A549 treated with RU486 at 1 μM for 4 hours (cell line): ENCODE data around the gene EHBP1L1. TPM values are rescaled to one million over a fixed set of nuclear protein-coding genes. Genes with fewer than 3 reads are reported as not detected.

Experiments used
- total RNA-seq: library from RNA; stranded (reverse); fragments of 200-300 nt; extraction: Qiagen RNA extraction; gene quantifications from 5 replicates; pipeline ENCODE4 v1.2.3, GENCODE V29; 2022; ENCODE audit warnings: low read depth

The EHBP1L1 gene
- total RNA-seq = 26.8 to 46.1 TPM (median 41.0 TPM) in 5 replicates

GRCh38 chr11:65575568-65576231 lies at the start of gene EHBP1L1:
Gene EHBP1L1 (plus strand): TSS chr11:65576053. CDS start chr11:65576303, 250 bp downstream.

DNA sequence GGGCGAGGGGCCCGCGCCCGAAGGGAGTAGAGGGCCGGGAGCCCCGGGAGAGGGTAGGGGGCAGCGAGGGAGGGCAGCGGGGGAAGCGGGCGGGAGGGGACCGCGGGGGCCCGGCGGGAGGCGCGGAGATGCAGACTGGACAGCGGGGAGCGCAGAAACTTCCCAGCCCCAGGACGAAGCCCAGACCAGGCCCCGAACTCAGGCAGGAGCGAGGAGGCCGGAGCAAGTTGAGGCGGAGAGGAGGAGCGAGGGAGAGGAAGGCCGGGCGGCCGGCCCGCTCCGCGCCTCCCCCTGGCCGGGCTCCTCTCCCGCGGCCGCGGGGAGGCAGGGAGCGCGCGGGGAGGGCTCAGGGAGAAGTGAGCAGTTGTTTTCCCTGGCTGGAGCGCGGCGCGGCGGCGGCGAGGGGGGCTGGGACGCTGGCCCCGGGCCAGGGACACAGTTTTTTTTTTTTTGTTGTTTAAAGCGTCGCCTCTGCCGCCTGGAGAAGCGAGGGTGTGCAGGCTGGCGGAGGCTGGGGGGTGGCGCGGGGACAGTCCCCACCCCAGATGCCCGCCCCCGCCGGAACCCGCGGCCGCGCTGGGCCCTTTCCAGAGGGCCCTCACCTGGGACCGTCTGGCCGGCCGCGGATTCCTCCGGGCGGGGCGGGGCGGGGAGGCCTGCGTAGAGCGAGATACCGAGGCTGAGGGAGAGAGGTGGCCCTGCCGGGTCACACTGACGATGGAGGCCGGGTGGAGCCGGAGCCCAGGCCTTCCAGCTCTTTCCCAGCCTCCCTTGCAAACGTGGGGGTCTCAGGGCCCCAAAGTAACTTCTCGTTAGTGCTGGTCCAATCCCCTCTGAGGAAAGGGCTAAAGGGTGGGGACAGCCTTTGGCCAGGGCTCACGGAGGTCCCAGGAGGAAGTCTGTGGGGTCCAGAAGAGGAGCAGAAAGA lies 17.6 kb upstream of the EHBP1L1 start, which contains the start of gene LTBP3:
Gene LTBP3, minus strand, starts transcription at position 358 of the 928 bp plus-strand sequence. CDS start 400 bp downstream, outside the sequence.

GRCh38 chr11:65569973-65570918 lies 5.6 kb upstream of the EHBP1L1 start, which contains the start of gene ZNRD2:
Gene ZNRD2 (plus strand): TSS chr11:65570477. CDS start chr11:65570492, 15 bp downstream.

DNA sequence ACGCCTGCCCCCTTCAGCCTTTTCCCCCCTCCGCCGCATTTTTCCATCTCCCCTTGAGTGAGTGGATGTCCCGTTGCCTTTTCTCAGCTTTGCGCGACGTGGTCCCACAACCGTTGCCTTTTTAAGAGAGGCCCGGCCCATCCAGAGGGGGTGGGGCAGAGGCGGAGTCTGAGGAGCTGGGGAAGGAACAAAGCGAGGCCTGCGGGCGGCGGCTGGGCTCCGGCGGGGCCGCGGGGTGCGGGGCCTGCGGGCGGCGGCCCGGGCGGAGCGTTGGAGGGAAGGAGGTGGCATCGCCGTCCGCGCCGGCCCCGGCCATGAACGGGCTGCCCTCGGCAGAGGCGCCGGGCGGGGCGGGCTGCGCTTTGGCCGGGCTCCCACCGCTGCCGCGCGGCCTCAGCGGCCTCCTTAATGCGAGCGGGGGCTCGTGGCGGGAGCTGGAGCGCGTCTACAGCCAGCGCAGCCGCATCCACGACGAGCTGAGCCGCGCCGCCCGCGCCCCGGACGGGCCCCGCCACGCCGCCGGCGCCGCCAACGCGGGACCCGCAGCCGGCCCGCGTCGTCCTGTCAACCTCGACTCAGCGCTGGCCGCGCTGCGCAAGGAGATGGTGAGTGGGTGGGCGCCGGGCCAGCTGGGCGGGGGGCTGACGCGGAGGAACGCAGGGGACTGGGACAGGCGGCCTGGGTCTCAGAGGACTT lies 3.3 kb upstream of the EHBP1L1 start, which contains the start of gene FAM89B:
Gene FAM89B, plus strand, starts transcription at position 183 of the 696 bp plus-strand sequence. Its CDS starts 132 bp downstream, at position 315.

GRCh38 chr11:65595543-65596281 lies 19.9 kb downstream of the EHBP1L1 start, which contains the start of gene KCNK7:
Gene KCNK7 (minus strand): TSS chr11:65595800. CDS start chr11:65595772, 28 bp downstream.

GRCh38 chr11:65615229-65615949 lies 39.5 kb downstream of the EHBP1L1 start, which contains the start of gene PCNX3:
Gene PCNX3 (plus strand): TSS chr11:65615776. CDS start chr11:65616312, 536 bp downstream.

DNA sequence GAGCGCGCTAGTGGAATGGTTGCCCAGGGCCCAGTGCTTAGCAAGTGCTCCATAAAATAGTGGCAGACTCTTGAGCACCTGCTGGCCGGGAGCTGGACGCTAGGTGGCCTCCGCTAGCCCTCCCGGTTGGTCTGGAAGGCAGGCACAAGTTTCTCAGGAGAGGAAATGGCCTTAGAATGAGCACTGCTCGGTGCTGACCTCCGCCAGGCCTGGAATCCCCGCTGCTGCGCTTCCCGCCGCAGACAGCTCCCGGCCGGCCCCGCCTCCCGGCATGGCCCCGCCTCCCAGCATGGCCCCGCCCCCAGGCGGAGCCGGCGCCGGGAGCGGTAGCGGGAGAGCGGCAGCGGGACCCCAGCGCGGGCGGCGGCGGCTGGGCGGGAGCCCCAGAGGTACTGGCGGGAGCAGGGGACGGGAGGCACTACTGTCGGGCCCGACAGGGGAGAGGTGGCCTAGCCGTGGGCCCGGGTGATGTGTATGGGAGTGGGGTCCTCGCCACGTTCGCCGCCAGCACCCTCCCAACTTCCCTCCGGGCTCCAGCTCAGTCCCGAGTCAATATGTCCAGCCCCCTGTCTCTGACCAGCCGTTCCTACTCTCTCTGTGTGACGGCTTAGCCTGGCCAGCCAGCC lies 62.1 kb downstream of the EHBP1L1 start, which contains the start of gene SIPA1:
Gene SIPA1, plus strand, starts transcription at position 308 of the 626 bp plus-strand sequence. CDS start 2,821 bp downstream, outside the sequence.

Other genes with a start within 250 kb of the EHBP1L1 start
- gene DPF2, start 242.2 kb upstream of the EHBP1L1 start, total RNA-seq = 38.9 to 41.1 TPM (median 39.0 TPM) in 5 replicates
- gene TIGD3, start 221.3 kb upstream of the EHBP1L1 start, total RNA-seq = 0.58 to 1.2 TPM (median 0.86 TPM) in 5 replicates
- gene SLC25A45, start 193.4 kb upstream of the EHBP1L1 start, total RNA-seq = 9.8 to 12.9 TPM (median 10.9 TPM) in 5 replicates
- gene FRMD8, start 189.4 kb upstream of the EHBP1L1 start, total RNA-seq = 38.6 to 57.7 TPM (median 48.3 TPM) in 5 replicates
- gene NEAT1, start 153.3 kb upstream of the EHBP1L1 start, total RNA-seq = 119 to 272 TPM (median 214 TPM) in 5 replicates
- gene MALAT1, start 77.0 kb upstream of the EHBP1L1 start, total RNA-seq = 26.0 to 79.2 TPM (median 71.5 TPM) in 5 replicates
- gene SCYL1, start 51.0 kb upstream of the EHBP1L1 start, total RNA-seq = 41.8 to 64.0 TPM (median 60.8 TPM) in 5 replicates
- 89.5 to 139 TPM (median 115 TPM) in 5 replicates for gene LTBP3, start 17.7 kb upstream of the EHBP1L1 start, total RNA-seq
- 68.9 to 82.1 TPM (median 80.4 TPM) in 5 replicates for gene ZNRD2, start 5.6 kb upstream of the EHBP1L1 start, total RNA-seq
- 27.5 to 57.1 TPM (median 48.3 TPM) in 5 replicates for gene FAM89B, start 3.5 kb upstream of the EHBP1L1 start, total RNA-seq
- 0.21 to 1.4 TPM (median 0.57 TPM) in 5 replicates for gene KCNK7, start 19.7 kb downstream of the EHBP1L1 start, total RNA-seq
- 37.5 to 55.8 TPM (median 50.4 TPM) in 5 replicates for gene MAP3K11, start 38.2 kb downstream of the EHBP1L1 start, total RNA-seq
- gene PCNX3, start 39.7 kb downstream of the EHBP1L1 start, total RNA-seq = 24.0 to 39.4 TPM (median 33.5 TPM) in 5 replicates
- gene SIPA1, start 62.0 kb downstream of the EHBP1L1 start, total RNA-seq = 9.2 to 21.6 TPM (median 19.1 TPM) in 5 replicates
- gene RELA, start 86.9 kb downstream of the EHBP1L1 start, total RNA-seq = 68.9 to 82.9 TPM (median 82.0 TPM) in 5 replicates
- gene KAT5, start 136.2 kb downstream of the EHBP1L1 start, total RNA-seq = 41.0 to 55.2 TPM (median 52.3 TPM) in 5 replicates
- gene RNASEH2C, start 144.7 kb downstream of the EHBP1L1 start, total RNA-seq = 29.2 to 51.2 TPM (median 48.8 TPM) in 5 replicates
- 7.8 to 13.4 TPM (median 10.6 TPM) in 5 replicates for gene AP5B1, start 204.9 kb downstream of the EHBP1L1 start, total RNA-seq
- 0.06 to 0.10 TPM (median 0.07 TPM) in 3 of 5 replicates, not detected in the others for gene OVOL1, start 211.0 kb downstream of the EHBP1L1 start, total RNA-seq